Mammary epithelial cell (primary cell): ENCODE measurements around the gene TWF2.

Experiments
- EZH2 ChIP-seq: IDR thresholded peaks from 2 replicates; pipeline ENCODE4 v1.6.1; 2012; ENCODE audit warnings: low read length, inconsistent platforms, borderline replicate concordance
- TF ChIP-seq, protein P1 (sequence below), 2 donors: IDR thresholded peaks in 1 of 2; conservative IDR thresholded peaks in 1 of 2; 2 replicates each; pipeline ENCODE4 v1.5.1; 2011 to 2012; ENCODE audit warnings: inconsistent platforms in 2 of 2, low read length in 2 of 2, mild to moderate bottlenecking in 2 of 2, control low read depth in 1 of 2, low read depth in 1 of 2; ENCODE audit not compliant: insufficient read depth in 1 of 2; ENCODE audit errors: extremely low read depth in 1 of 2

DNA sequence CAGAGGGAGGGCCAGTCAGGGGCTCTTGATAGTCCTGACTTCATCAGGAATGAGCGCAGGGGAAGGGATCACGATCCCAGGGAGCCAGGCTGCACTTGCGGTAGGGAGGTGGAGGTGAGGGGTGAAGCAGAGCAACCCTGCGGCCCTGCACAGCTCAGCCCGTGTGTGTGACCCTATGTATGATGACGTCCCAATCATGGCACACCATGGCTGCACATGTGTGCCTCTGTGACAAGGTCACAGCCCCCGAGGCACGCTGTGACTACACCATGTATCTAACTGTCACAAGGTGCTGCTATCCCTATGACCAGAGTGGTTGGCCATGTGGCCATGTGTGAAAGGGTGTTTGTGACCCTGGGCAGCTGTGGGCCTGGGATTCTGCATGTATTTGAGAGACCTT lies 54.3 kb downstream of the TWF2 start:
- TF ChIP-seq, protein P1, sequence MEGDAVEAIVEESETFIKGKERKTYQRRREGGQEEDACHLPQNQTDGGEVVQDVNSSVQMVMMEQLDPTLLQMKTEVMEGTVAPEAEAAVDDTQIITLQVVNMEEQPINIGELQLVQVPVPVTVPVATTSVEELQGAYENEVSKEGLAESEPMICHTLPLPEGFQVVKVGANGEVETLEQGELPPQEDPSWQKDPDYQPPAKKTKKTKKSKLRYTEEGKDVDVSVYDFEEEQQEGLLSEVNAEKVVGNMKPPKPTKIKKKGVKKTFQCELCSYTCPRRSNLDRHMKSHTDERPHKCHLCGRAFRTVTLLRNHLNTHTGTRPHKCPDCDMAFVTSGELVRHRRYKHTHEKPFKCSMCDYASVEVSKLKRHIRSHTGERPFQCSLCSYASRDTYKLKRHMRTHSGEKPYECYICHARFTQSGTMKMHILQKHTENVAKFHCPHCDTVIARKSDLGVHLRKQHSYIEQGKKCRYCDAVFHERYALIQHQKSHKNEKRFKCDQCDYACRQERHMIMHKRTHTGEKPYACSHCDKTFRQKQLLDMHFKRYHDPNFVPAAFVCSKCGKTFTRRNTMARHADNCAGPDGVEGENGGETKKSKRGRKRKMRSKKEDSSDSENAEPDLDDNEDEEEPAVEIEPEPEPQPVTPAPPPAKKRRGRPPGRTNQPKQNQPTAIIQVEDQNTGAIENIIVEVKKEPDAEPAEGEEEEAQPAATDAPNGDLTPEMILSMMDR (conservative IDR thresholded peaks at IDR 0.05 in 1 of 2, IDR thresholded peaks at IDR 0.05 in 1 of 2; ENCODE audit: extremely low read depth in 1 of 2, insufficient read depth in 1 of 2, low read depth in 1 of 2, low read length in 2 of 2), result no peak
- TF ChIP-seq EZH2, result no peak
